Measurements from ENCODE around the gene PLCD3. TPM values are rescaled to one million over a fixed set of nuclear protein-coding genes. Genes with fewer than 3 reads are reported as not detected.
"Not testable (repeated sequence)": the region's sequence is repeated elsewhere in the genome, so short reads cannot be mapped to it uniquely, and the experiment has no call there.

Gene PLCD3
- polyA plus RNA-seq, 4 donors, result 7.8 to 23.1 (median 11.2) TPM

- no peak for FAIRE-seq
- 39 to 68% (median 44%) methylated on average over 8 of the region's 8 CpGs for WGBS, 3 donors
- Histone ChIP-seq H3K27me3 (ENCODE audit: control insufficient read depth in 3 of 3, insufficient read depth in 3 of 3, low read length in 3 of 3) (no peaks in the 10 kb centered on the region), H3K4me3 (ENCODE audit: low read depth in 1 of 3, low read length in 3 of 3) (no peak overlapping the region), H3K4me1 (ENCODE audit: control insufficient read depth in 3 of 3, insufficient read depth in 2 of 3, low read depth in 1 of 3, low read length in 2 of 3) (peaks cover 0 to 81% (median 17%) of the 10 kb centered on the region in 3 donors), H3K9me3 (ENCODE audit: control insufficient read depth in 2 of 2, insufficient read depth in 1 of 2, low read depth in 1 of 2, low read length in 1 of 2) (no peaks in the 10 kb centered on the region), H3K27ac (ENCODE audit: low read depth in 1 of 3, low read length in 2 of 3) (peak overlapping the region in 1 of 3 donors; percentile 93), H3K36me3 (ENCODE audit: control insufficient read depth in 3 of 3, insufficient read depth in 2 of 3, low read depth in 1 of 3, low read length in 3 of 3) (peaks cover 0 to 6% (median 0%) of the 10 kb centered on the region in 3 donors)
- DNase-seq, result peak; percentile 22 to 73
These were observed 5.1 kb downstream of the PLCD3 start for GRCh38 chr17:45127207-45127547.

GRCh38 chr17:45125509-45125908 is 6.8 kb downstream of the PLCD3 start:
- 96 to 98% (median 97%) methylated on average over 8 of the region's 8 CpGs for WGBS, 3 donors
- DNase-seq, result no peak
- no peak for FAIRE-seq
- H3K4me3 ChIP-seq (ENCODE audit: low read depth in 1 of 3, low read length in 3 of 3), result no peak overlapping the region
- H3K4me1 ChIP-seq (ENCODE audit: control insufficient read depth in 3 of 3, insufficient read depth in 2 of 3, low read depth in 1 of 3, low read length in 2 of 3), result peaks cover 0 to 68% (median 17%) of the 10 kb centered on the region in 3 donors
- H3K9me3 ChIP-seq (ENCODE audit: control insufficient read depth in 2 of 2, insufficient read depth in 1 of 2, low read depth in 1 of 2, low read length in 1 of 2), result no peaks in the 10 kb centered on the region
- no peak overlapping the region for H3K27ac ChIP-seq (ENCODE audit: low read depth in 1 of 3, low read length in 2 of 3)
- peaks cover 0 to 6% (median 0%) of the 10 kb centered on the region in 3 donors for H3K36me3 ChIP-seq (ENCODE audit: control insufficient read depth in 3 of 3, insufficient read depth in 2 of 3, low read depth in 1 of 3, low read length in 3 of 3)
- no peaks in the 10 kb centered on the region for H3K27me3 ChIP-seq (ENCODE audit: control insufficient read depth in 3 of 3, insufficient read depth in 3 of 3, low read length in 3 of 3)

- H3K4me3 ChIP-seq (ENCODE audit: low read depth in 1 of 3, low read length in 3 of 3), result not testable (repeated sequence)
These were observed 7.6 kb downstream of the PLCD3 start for GRCh38 chr17:45124797-45125122.

GRCh38 chr17:45123930-45124796 is 8.2 kb downstream of the PLCD3 start:
- Histone ChIP-seq H3K27ac (ENCODE audit: low read depth in 1 of 3, low read length in 2 of 3) (peak overlapping the region in 2 of 3 donors; percentile 50 to 87), H3K36me3 (ENCODE audit: control insufficient read depth in 3 of 3, insufficient read depth in 2 of 3, low read depth in 1 of 3, low read length in 3 of 3) (peaks cover 0 to 13% (median 0%) of the 10 kb centered on the region in 3 donors), H3K4me1 (ENCODE audit: control insufficient read depth in 3 of 3, insufficient read depth in 2 of 3, low read depth in 1 of 3, low read length in 2 of 3) (peaks cover 0 to 55% (median 17%) of the 10 kb centered on the region in 3 donors), H3K4me3 (ENCODE audit: low read depth in 1 of 3, low read length in 3 of 3) (no peak overlapping the region), H3K27me3 (ENCODE audit: control insufficient read depth in 3 of 3, insufficient read depth in 3 of 3, low read length in 3 of 3) (no peaks in the 10 kb centered on the region), H3K9me3 (ENCODE audit: control insufficient read depth in 2 of 2, insufficient read depth in 1 of 2, low read depth in 1 of 2, low read length in 1 of 2) (no peaks in the 10 kb centered on the region)
- FAIRE-seq (no peak), DNase-seq (peak; percentile 69 to 89)
- 62 to 70% (median 69%) methylated on average over 15 of the region's 15 CpGs for WGBS, 3 donors

More at GRCh38 chr17:45124797-45125122, 7.6 kb downstream of the PLCD3 start:
- Histone ChIP-seq H3K4me1 (ENCODE audit: control insufficient read depth in 3 of 3, insufficient read depth in 2 of 3, low read depth in 1 of 3, low read length in 2 of 3) (peaks cover 0 to 61% (median 17%) of the 10 kb centered on the region in 3 donors), H3K27ac (ENCODE audit: low read depth in 1 of 3, low read length in 2 of 3) (peak overlapping the region in 2 of 3 donors; percentile 50 to 87)
- not testable (repeated sequence) for H3K27me3 ChIP-seq (ENCODE audit: control insufficient read depth in 3 of 3, insufficient read depth in 3 of 3, low read length in 3 of 3); DNase-seq; H3K36me3 ChIP-seq (ENCODE audit: control insufficient read depth in 3 of 3, insufficient read depth in 2 of 3, low read depth in 1 of 3, low read length in 3 of 3); FAIRE-seq; H3K9me3 ChIP-seq (ENCODE audit: control insufficient read depth in 2 of 2, insufficient read depth in 1 of 2, low read depth in 1 of 2, low read length in 1 of 2)
- WGBS, 3 donors, result 64 to 69% (median 68%) methylated on average over 5 of the region's 5 CpGs

GRCh38 chr17:45123076-45123770 is 9.1 kb downstream of the PLCD3 start:
- WGBS, 3 donors, result 87 to 88% (median 88%) methylated on average over 6 of the region's 6 CpGs
- no peaks in the 10 kb centered on the region for H3K9me3 ChIP-seq (ENCODE audit: control insufficient read depth in 2 of 2, insufficient read depth in 1 of 2, low read depth in 1 of 2, low read length in 1 of 2)
- DNase-seq (no peak), FAIRE-seq (no peak)
- peaks cover 0 to 46% (median 17%) of the 10 kb centered on the region in 3 donors for H3K4me1 ChIP-seq (ENCODE audit: control insufficient read depth in 3 of 3, insufficient read depth in 2 of 3, low read depth in 1 of 3, low read length in 2 of 3)
- H3K27ac ChIP-seq (ENCODE audit: low read depth in 1 of 3, low read length in 2 of 3), result peak overlapping the region in 2 of 3 donors; percentile 4 to 50
- no peaks in the 10 kb centered on the region for H3K27me3 ChIP-seq (ENCODE audit: control insufficient read depth in 3 of 3, insufficient read depth in 3 of 3, low read length in 3 of 3)
- no peak overlapping the region for H3K4me3 ChIP-seq (ENCODE audit: low read depth in 1 of 3, low read length in 3 of 3)
- H3K36me3 ChIP-seq (ENCODE audit: control insufficient read depth in 3 of 3, insufficient read depth in 2 of 3, low read depth in 1 of 3, low read length in 3 of 3), result peaks cover 0 to 21% (median 0%) of the 10 kb centered on the region in 3 donors

- DNase-seq (no peak), FAIRE-seq (no peak)
- Histone ChIP-seq H3K27me3 (ENCODE audit: control insufficient read depth in 3 of 3, insufficient read depth in 3 of 3, low read length in 3 of 3) (no peaks in the 10 kb centered on the region), H3K4me1 (ENCODE audit: control insufficient read depth in 3 of 3, insufficient read depth in 2 of 3, low read depth in 1 of 3, low read length in 2 of 3) (peaks cover 0 to 28% (median 11%) of the 10 kb centered on the region in 3 donors), H3K4me3 (ENCODE audit: low read depth in 1 of 3, low read length in 3 of 3) (no peak overlapping the region), H3K9me3 (ENCODE audit: control insufficient read depth in 2 of 2, insufficient read depth in 1 of 2, low read depth in 1 of 2, low read length in 1 of 2) (no peaks in the 10 kb centered on the region), H3K36me3 (ENCODE audit: control insufficient read depth in 3 of 3, insufficient read depth in 2 of 3, low read depth in 1 of 3, low read length in 3 of 3) (peaks cover 0 to 32% (median 0%) of the 10 kb centered on the region in 3 donors), H3K27ac (ENCODE audit: low read depth in 1 of 3, low read length in 2 of 3) (no peak overlapping the region)
- 56 to 92% (median 57%) methylated on average over 23 to 45 of the region's 45 CpGs for WGBS, 3 donors
These were observed 11.3 kb downstream of the PLCD3 start for GRCh38 chr17:45121055-45121454.

- Histone ChIP-seq H3K9me3 (ENCODE audit: control insufficient read depth in 2 of 2, insufficient read depth in 1 of 2, low read depth in 1 of 2, low read length in 1 of 2) (no peaks in the 10 kb centered on the region), H3K27me3 (ENCODE audit: control insufficient read depth in 3 of 3, insufficient read depth in 3 of 3, low read length in 3 of 3) (no peaks in the 10 kb centered on the region), H3K27ac (ENCODE audit: low read depth in 1 of 3, low read length in 2 of 3) (no peak overlapping the region), H3K4me3 (ENCODE audit: low read depth in 1 of 3, low read length in 3 of 3) (no peak overlapping the region), H3K36me3 (ENCODE audit: control insufficient read depth in 3 of 3, insufficient read depth in 2 of 3, low read depth in 1 of 3, low read length in 3 of 3) (peaks cover 0 to 32% (median 0%) of the 10 kb centered on the region in 3 donors), H3K4me1 (ENCODE audit: control insufficient read depth in 3 of 3, insufficient read depth in 2 of 3, low read depth in 1 of 3, low read length in 2 of 3) (peaks cover 0 to 28% (median 11%) of the 10 kb centered on the region in 3 donors)
- 86 to 96% (median 91%) methylated on average over 20 to 22 of the region's 22 CpGs for WGBS, 3 donors
- no peak for FAIRE-seq
- no peak for DNase-seq
These were observed 11.8 kb downstream of the PLCD3 start for GRCh38 chr17:45120558-45120957.

GRCh38 chr17:45119964-45120363 is 12.4 kb downstream of the PLCD3 start:
- no peak overlapping the region for H3K27ac ChIP-seq (ENCODE audit: low read depth in 1 of 3, low read length in 2 of 3)
- no peak for DNase-seq
- no peaks in the 10 kb centered on the region for H3K27me3 ChIP-seq (ENCODE audit: control insufficient read depth in 3 of 3, insufficient read depth in 3 of 3, low read length in 3 of 3)
- H3K4me3 ChIP-seq (ENCODE audit: low read depth in 1 of 3, low read length in 3 of 3), result no peak overlapping the region
- no peaks in the 10 kb centered on the region for H3K9me3 ChIP-seq (ENCODE audit: control insufficient read depth in 2 of 2, insufficient read depth in 1 of 2, low read depth in 1 of 2, low read length in 1 of 2)
- peaks cover 0 to 35% (median 0%) of the 10 kb centered on the region in 3 donors for H3K36me3 ChIP-seq (ENCODE audit: control insufficient read depth in 3 of 3, insufficient read depth in 2 of 3, low read depth in 1 of 3, low read length in 3 of 3)
- H3K4me1 ChIP-seq (ENCODE audit: control insufficient read depth in 3 of 3, insufficient read depth in 2 of 3, low read depth in 1 of 3, low read length in 2 of 3), result peaks cover 0 to 26% (median 11%) of the 10 kb centered on the region in 3 donors
- FAIRE-seq, result no peak
- WGBS, 3 donors, result 85 to 90% (median 86%) methylated on average over 8 of the region's 8 CpGs
